IPS-18c (cell line): ENCODE data around the gene TBC1D17.

ENCODE experiments used
- H3K4me3 ChIP-seq: 2 replicates; pipeline ENCODE4 v1.7.0; 2013; ENCODE audit warnings: low read depth, mild to moderate bottlenecking, low read length, moderate library complexity; ENCODE audit not compliant: insufficient read depth
- H3K9me3 ChIP-seq: one replicate; pipeline ENCODE4 v1.6.1; 2013; ENCODE audit warnings: mild to moderate bottlenecking, low read length, moderate library complexity; ENCODE audit not compliant: control insufficient read depth, insufficient read depth

Gene TBC1D17

DNA sequence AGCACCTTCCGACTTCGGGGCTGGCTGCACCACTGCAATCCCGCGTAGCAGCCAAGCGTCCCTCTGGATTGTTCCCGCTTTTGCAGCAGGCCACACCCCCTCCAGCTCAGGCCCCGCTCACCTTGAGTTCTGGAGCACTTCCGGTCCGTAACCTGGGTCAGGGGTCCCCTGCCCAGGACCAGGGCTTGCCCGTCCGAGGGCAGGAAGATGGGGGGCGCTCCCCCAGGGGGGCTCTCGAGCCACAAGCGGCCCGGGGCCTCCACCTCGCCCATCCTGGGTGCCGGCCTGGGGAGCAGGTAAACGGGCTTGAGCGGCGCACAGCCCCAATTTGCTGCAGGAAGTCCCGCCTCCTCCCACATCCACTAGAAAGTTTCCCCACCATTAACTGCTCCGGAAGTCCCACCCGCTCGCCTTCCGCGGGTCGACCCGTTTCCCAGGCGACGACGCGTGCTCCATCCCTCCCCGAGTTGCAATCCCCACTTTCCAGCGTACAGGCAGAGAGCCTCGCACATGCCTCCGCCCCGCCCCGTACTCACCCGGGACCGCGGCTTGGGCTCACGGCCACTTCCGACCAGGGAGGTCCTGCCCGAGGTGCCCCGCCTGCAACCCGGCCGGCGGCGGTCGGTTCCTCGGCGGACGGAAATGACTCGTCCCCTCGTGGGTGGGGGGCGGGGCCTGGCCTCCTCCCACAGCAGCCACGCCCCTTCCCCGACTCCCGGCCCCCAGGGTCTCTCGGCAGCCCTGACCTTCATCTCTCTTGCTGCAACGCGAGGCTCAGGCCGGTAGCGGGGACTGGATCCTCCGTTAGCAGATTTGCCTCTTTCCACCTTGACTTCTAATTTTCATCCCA is 10.3 kb upstream of the TBC1D17 start, which contains the start of gene PNKP:
PNKP (minus strand) TSS at position 644 of the 850 bp plus-strand sequence; CDS start at position 272, 372 bp downstream.
- Histone ChIP-seq H3K9me3 (peaks cover 2% of the 10 kb centered on the region), H3K4me3 (peak within 1 kb of the TSS; percentile 99)

- peaks cover 2% of the 10 kb centered on the region for H3K9me3 ChIP-seq
- peak overlapping the region; percentile 46; the same call in 1 of the 2 replicates for H3K4me3 ChIP-seq
These were observed 8.5 kb upstream of the TBC1D17 start for GRCh38 chr19:49869009-49869483.

DNA sequence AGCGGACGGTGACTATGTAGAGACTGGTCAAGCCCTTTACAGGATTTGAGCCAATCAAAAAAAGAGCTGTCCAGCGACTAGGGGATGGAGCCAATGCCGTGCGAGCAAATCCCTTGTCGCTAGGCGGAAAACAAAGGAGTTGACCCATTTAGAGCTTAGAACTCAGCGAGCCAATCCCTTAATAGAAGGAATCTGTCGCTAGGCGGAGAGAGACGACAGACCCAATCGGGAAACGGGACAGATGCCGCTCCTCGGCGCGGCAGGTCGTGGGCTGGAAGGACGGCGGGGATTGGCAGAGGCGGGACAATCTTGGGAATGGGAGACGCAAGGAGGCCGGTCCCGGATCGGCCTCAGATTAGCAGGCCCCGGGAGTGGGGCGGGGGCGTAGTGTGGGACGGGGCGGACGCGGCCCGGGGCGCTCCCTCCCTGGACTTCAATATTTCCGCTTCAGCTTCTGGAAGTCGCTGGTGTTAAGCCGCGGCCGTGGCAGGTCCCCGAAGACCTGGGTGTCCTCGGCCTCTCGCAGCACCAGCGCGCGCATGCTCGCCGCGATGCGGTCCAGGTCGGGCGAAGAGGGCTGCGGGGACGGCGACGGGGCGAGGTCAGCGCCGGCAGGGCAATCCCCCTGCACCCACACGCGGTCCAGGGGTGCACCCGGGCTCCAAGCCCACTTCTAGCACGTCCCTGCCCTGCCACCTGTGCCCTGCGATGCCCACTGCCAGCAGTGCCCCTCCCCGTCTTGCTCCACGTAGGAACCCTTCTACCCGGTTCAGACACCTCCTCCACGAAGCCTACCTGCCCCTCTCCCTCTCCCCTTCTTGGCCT is 7.8 kb upstream of the TBC1D17 start:
- Histone ChIP-seq H3K9me3 (peaks cover 2% of the 10 kb centered on the region), H3K4me3 (peak overlapping the region; percentile 62)

DNA sequence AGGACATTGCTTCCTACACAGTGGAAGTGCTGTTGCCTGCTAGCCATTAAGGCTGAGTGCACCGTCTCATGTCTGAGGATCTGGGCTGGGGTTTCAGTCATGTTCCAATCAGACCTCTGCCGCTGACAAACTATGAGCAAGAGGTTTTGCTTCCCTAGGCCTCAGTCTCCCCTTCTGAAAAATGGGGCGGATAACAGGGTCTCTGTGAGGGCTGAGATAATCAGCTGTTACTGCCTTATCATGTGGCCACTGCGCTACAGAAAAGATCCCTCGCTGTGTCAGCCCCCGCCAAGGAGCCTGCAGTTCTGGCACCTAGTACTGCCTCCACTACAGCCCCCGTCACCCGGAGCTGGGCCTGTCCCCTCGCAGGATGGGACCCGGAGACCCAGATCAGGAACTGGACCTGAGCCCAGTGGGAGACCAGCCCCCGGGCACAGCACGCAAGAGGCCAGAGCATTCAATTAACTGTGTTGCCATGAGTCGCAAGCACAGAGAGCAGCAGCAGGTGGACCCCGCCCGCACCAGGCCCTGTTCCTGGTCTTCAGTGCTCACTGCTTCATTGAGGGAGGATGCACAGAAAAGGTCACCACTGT is 7.1 kb upstream of the TBC1D17 start:
- Histone ChIP-seq H3K4me3 (peak overlapping the region; percentile 62), H3K9me3 (peaks cover 2% of the 10 kb centered on the region)

GRCh38 chr19:49871349-49871985 is 6.0 kb upstream of the TBC1D17 start:
- Histone ChIP-seq H3K9me3 (peaks cover 2% of the 10 kb centered on the region), H3K4me3 (no peak overlapping the region)

DNA sequence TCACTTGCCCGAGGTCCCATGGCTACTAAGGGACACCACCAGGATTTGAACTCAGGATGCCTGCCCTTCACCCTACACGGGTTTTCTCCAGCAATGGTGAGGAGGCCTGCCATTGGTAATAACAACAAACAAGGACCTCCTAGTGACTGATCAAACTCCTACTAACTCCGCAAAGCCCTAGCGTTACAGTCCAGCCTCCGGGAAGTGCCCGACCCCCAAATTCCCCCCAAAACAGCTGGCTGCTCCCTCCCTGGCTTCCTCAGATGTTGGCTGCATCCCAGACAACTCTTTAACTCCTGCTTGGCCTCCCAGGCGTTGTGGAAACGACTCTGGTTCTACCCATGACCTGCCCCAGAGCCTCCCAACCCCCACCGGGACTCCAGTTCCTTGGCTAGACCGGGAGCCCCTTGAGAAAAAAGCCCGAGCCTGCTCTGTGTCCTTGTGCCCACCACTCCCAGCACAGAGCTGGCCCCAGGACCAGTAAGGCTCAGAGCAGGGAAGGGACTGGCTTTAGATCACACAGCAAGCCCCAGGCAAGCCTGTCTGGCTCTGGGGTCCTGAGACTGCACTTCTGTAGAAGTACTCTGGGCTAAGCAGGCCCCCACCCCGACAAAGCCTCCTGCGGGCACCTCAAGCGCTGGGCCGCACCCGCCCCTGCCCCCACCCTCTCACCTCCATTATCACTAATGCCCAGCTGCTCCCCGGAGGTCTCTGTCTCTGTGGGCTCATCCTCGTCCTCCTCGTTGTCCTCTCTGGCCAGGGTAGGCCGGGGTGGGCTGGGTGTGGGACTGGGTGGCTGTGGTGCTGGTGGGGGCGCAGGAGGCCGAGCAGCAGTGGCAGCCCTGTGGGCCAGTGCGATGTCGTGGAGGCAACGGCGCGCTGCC is 5.0 kb upstream of the TBC1D17 start:
- peaks cover 2% of the 10 kb centered on the region for H3K9me3 ChIP-seq
- no peak overlapping the region for H3K4me3 ChIP-seq

DNA sequence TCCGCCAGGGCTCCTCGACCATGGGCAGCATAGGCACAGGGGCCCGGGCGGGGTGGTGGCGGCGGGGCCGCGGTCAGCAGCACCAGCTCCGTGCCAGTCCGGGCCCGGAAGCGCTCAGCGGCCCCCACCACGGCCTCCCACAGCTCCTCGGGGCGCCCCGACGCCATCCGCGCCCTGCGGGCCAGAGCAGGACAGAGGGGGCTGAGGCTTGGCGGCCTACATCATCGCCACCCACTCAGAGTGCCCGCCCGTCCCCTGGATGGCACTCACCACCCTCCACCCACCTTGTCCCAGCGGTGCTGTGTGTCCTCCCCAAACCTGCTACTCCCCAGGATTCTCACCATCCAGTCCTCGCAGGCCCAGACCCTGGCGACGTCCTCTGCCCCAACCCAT is 4.4 kb upstream of the TBC1D17 start:
- Histone ChIP-seq H3K4me3 (no peak overlapping the region), H3K9me3 (peaks cover 2% of the 10 kb centered on the region)

DNA sequence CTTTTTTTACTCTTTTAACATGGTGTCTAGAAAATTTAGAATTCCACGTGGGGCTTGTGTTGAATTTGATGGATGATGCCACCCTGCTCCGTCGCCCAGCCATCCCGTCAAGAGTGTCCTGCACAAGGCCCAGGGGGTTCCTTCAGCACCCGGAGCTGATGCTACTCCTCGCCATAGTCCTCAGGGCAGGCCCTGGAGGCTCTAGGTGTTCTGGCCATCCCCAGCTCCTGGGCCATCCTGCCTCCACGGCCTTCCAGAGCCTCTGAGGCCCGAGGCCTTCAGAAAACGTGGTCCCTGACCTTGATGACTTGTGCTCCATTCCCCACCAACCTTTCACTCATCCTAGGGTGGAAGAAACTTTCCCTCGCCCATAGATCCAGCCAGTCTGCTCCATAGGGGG is 3.7 kb upstream of the TBC1D17 start:
- H3K9me3 ChIP-seq: no peaks in the 10 kb centered on the region
- no peak overlapping the region for H3K4me3 ChIP-seq

GRCh38 chr19:49874503-49875157 is 2.9 kb upstream of the TBC1D17 start:
- no peak overlapping the region; the same call in none of the 2 replicates for H3K4me3 ChIP-seq

DNA sequence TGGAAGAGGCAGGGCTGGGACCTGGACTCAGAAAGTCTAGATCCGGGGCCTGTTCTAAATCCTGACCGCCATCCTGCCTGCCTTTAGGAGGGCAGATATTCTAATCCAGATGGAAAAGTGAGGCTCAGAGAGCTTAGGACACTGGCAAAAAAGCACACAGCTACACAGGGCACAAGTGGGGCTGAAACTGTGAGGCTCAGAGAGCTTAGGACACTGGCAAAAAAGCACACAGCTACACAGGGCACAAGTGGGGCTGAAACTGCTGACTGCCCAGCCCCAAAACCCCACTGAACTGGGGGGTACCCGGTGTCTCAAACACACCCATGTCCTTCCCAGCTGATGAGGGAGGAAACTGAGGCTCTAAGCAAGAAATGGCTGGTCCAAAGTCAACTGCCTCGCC is 2.3 kb upstream of the TBC1D17 start:
- Histone ChIP-seq H3K9me3 (no peaks in the 10 kb centered on the region), H3K4me3 (peak overlapping the region; percentile 99)

More at GRCh38 chr19:49874503-49875157, 2.9 kb upstream of the TBC1D17 start:
- no peaks in the 10 kb centered on the region for H3K9me3 ChIP-seq

DNA sequence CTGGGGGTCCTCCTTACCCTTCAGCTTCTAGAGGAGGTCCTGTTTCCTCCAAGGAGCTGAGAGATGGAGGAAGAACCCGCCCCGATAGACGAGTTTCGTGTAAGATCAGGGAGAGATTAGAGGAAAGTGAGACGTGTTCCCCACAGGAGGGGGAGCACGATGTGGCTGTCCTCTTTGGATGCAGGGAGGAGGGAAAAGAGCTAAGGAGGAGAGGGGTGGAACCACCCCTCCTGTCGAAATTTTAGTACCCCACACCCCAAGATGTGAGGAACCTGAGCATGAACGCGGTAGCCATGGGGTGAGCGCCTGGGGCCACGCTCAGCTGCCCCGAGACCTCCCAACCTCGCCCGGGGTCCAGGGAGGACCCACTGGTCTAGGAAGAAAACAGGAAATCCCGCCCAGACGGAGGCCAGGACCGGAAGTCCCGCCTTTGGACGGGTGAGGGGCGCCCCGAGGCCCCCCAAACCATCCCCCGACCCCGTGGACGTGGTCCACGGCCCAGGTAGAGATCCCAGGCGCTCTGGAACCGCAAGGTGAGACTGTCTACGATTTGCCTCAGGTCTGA is 1.6 kb upstream of the TBC1D17 start:
- no peaks in the 10 kb centered on the region for H3K9me3 ChIP-seq
- H3K4me3 ChIP-seq: peak overlapping the region; percentile 99

DNA sequence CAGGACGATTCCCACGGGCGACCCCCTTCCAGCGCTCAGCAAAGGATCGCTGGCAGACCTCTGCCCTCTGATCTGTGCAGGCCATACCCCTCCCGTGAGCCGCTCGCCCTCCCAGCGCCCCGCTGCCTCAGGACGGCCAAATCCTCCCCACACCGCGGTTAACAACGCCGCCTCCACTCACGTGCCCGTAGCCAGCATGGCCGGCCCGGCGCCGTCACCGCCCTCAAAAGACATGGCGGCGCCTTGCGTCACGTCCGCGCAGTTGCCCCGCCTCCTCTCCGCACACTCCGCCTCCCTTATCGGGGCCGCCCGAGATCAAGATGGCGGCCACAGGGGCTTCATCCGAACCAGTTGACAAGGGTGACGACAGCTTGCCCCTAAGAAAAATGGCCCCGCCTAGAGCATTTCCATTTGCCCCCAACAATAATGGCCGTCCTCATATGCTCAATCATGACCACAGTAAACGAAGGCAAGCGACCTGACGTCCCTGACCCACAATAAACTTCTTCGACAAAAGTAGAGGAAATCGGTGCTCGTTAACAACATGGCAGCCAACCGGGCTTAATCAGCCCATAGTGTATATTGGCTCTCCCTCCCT is 981 bp upstream of the TBC1D17 start:
- H3K4me3 ChIP-seq: peak overlapping the region; percentile 99
- no peaks in the 10 kb centered on the region for H3K9me3 ChIP-seq

DNA sequence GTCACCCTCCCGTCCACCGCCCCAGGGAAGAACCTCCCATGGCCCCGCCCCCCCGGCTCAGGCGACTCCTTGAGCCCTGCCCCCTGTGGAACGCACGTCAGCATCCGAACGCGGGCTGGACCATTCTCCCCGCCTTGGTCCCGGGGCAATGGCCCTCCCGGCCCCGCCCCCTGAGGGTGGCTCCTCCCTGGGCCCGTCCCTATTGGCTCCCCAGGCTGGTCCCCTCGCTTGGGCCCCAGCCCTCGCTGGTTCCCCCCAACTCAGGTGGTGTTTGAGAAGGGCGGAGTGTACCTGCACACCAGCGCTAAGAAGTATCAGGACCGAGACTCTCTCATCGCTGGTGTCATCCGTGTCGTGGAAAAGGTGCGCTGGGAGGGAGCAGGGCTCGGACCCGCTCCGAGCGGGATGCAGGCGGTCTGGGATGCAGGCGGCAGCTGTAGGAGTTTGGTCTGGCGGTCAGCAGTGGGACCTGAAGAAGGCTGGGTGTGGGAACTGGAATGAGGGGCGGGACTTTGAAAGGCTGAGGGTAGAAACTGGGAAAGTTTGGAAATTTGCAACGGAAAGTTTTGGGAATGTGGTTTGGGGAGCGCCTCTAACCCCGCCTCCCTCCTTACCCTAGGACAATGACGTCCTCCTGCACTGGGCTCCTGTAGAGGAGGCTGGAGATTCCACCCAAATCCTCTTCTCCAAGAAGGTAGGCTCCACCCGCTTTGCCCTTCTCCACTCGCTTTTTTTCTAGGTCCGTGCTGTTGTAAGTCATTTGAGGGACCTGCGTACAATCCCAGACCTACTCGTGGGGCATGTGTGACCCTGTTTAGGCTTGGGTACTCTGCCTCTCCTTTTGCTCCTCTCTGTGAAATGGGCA is 609 bp downstream of the TBC1D17 start:
- Histone ChIP-seq H3K9me3 (peaks cover under 1% of the 10 kb centered on the region), H3K4me3 (peak overlapping the region; percentile 86)

GRCh38 chr19:49878744-49879070 is 1.2 kb downstream of the TBC1D17 start:
- peak overlapping the region; percentile 86 for H3K4me3 ChIP-seq
- H3K9me3 ChIP-seq: peaks cover 3% of the 10 kb centered on the region
